NCI-H345 treated with DMSO at 0.1 percent for 48 hours (cell line): ENCODE data around the gene AMOTL1.

Experiments used
- DNase-seq: peaks from one replicate; lab custom pipeline; 2025; ENCODE audit not compliant: unreplicated experiment; lab: John Stamatoyannopoulos, UW

The AMOTL1 gene

GRCh38 chr11:94742665-94743064, 25.5 kb upstream of the AMOTL1 start:
- DNase-seq: no peak

- no peak for DNase-seq
Measured at GRCh38 chr11:94746721-94747120, 21.4 kb upstream of the AMOTL1 start.

- DNase-seq: no peak
Measured at GRCh38 chr11:94747146-94747545, 21.0 kb upstream of the AMOTL1 start.

- DNase-seq: no peak
Measured at GRCh38 chr11:94747601-94748041, 20.5 kb upstream of the AMOTL1 start.

- no peak for DNase-seq
Measured at GRCh38 chr11:94749369-94749768, 18.8 kb upstream of the AMOTL1 start.

- no peak for DNase-seq
Measured at GRCh38 chr11:94750319-94751217, 17.6 kb upstream of the AMOTL1 start.

- no peak for DNase-seq
Measured at GRCh38 chr11:94751218-94751609, 16.9 kb upstream of the AMOTL1 start.

GRCh38 chr11:94751786-94752185, 16.4 kb upstream of the AMOTL1 start:
- DNase-seq: no peak

GRCh38 chr11:94753630-94754029, 14.5 kb upstream of the AMOTL1 start:
- no peak for DNase-seq

GRCh38 chr11:94754335-94754734, 13.8 kb upstream of the AMOTL1 start:
- no peak for DNase-seq

- DNase-seq: no peak
Measured at GRCh38 chr11:94754819-94755218, 13.3 kb upstream of the AMOTL1 start.

- DNase-seq: no peak
Measured at GRCh38 chr11:94755494-94755893, 12.7 kb upstream of the AMOTL1 start.

GRCh38 chr11:94757037-94757735, 11.0 kb upstream of the AMOTL1 start:
- DNase-seq: no peak

GRCh38 chr11:94758666-94759065, 9.5 kb upstream of the AMOTL1 start:
- no peak for DNase-seq

- no peak for DNase-seq
Measured at GRCh38 chr11:94759522-94759921, 8.6 kb upstream of the AMOTL1 start.

- no peak for DNase-seq
Measured at GRCh38 chr11:94760296-94760695, 7.9 kb upstream of the AMOTL1 start.

- DNase-seq: no peak
Measured at GRCh38 chr11:94762208-94762607, 5.9 kb upstream of the AMOTL1 start.

GRCh38 chr11:94762995-94763394, 5.2 kb upstream of the AMOTL1 start:
- no peak for DNase-seq

- no peak for DNase-seq
Measured at GRCh38 chr11:94766713-94767206, 1.4 kb upstream of the AMOTL1 start.

- no peak for DNase-seq
Measured at GRCh38 chr11:94767291-94767690, 865 bp upstream of the AMOTL1 start.

GRCh38 chr11:94768602-94769541, 716 bp downstream of the AMOTL1 start:
- DNase-seq: peak; percentile 43
